ENCODE data around the gene NAA16. TPM values are rescaled to one million over a fixed set of nuclear protein-coding genes. Genes with fewer than 3 reads are reported as not detected.

NAA16 gene
- total RNA-seq, 1 donor from 2014 or later: 6.5 TPM

- intact Hi-C loops (cut with micrococcal nuclease): no loop called here
- peaks cover 22% of the 10 kb centered on the region for H3K4me1 ChIP-seq
Measured at GRCh38 chr13:41384749-41385503, 73.9 kb downstream of the NAA16 start.

GRCh38 chr13:41386211-41386610, 75.1 kb downstream of the NAA16 start:
- DNase-seq: no peak
- H3K36me3 ChIP-seq: no peaks in the 10 kb centered on the region
- no peak overlapping the region for H3K4me3 ChIP-seq
- H3K27me3 ChIP-seq (ENCODE audit: low read depth): no peaks in the 10 kb centered on the region
- H3K9me3 ChIP-seq (replicated peaks): no peaks in the 10 kb centered on the region
- no peak overlapping the region for H3K27ac ChIP-seq (replicated peaks)
- no peak for TF ChIP-seq CTCF (IDR thresholded peaks at IDR 0.05; ENCODE audit: borderline replicate concordance)
- peaks cover 22% of the 10 kb centered on the region for H3K4me1 ChIP-seq
- intact Hi-C loops (cut with micrococcal nuclease): no loop called here

More at GRCh38 chr13:41384749-41385503, 73.9 kb downstream of the NAA16 start:
- no peak for DNase-seq
- Histone ChIP-seq H3K4me3 (no peak overlapping the region), H3K36me3 (no peaks in the 10 kb centered on the region), H3K27me3 (ENCODE audit: low read depth) (no peaks in the 10 kb centered on the region), H3K27ac (replicated peaks) (no peak overlapping the region), H3K9me3 (replicated peaks) (no peaks in the 10 kb centered on the region)
- TF ChIP-seq CTCF (IDR thresholded peaks at IDR 0.05; ENCODE audit: borderline replicate concordance): peak; percentile 57

- Histone ChIP-seq H3K9me3 (replicated peaks) (no peaks in the 10 kb centered on the region), H3K27ac (replicated peaks) (peak overlapping the region; percentile 70), H3K4me1 (peaks cover 22% of the 10 kb centered on the region), H3K27me3 (ENCODE audit: low read depth) (no peaks in the 10 kb centered on the region), H3K36me3 (no peaks in the 10 kb centered on the region), H3K4me3 (no peak overlapping the region)
- no peak for TF ChIP-seq CTCF (IDR thresholded peaks at IDR 0.05; ENCODE audit: borderline replicate concordance)
- DNase-seq: no peak
- intact Hi-C loops (cut with micrococcal nuclease): no loop called here
Measured at GRCh38 chr13:41387576-41387975, 76.5 kb downstream of the NAA16 start.

GRCh38 chr13:41388143-41388881, 77.2 kb downstream of the NAA16 start:
- Histone ChIP-seq H3K9me3 (replicated peaks) (no peaks in the 10 kb centered on the region), H3K27ac (replicated peaks) (peak overlapping the region; percentile 70), H3K4me1 (peaks cover 22% of the 10 kb centered on the region), H3K4me3 (no peak overlapping the region), H3K27me3 (ENCODE audit: low read depth) (no peaks in the 10 kb centered on the region), H3K36me3 (no peaks in the 10 kb centered on the region)
- intact Hi-C loops (cut with micrococcal nuclease): no loop called here
- DNase-seq: no peak
- TF ChIP-seq CTCF (IDR thresholded peaks at IDR 0.05; ENCODE audit: borderline replicate concordance): no peak

DNA sequence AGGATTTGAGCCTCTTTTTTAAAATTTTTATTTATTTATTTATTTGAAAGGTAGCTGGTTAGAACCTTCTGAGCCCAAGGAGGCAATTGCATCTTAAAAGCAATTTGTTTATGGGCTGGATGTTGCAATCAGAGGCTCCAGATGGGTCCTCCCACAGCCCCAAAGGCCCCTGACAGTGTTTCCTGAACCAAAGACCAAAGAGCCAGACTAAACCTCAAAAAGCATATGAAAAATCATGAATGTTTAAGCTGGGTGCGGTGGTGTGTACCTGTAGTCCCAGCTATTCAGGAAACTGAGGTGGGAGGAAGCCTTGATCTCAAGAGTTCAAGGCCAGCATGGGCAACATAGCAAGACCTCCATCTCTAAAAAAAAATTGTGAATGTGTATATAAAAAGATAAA, 78.5 kb downstream of the NAA16 start:
- Histone ChIP-seq H3K4me1 (peaks cover 22% of the 10 kb centered on the region), H3K9me3 (replicated peaks) (no peaks in the 10 kb centered on the region), H3K36me3 (no peaks in the 10 kb centered on the region), H3K4me3 (no peak overlapping the region), H3K27ac (replicated peaks) (peak overlapping the region; percentile 54), H3K27me3 (ENCODE audit: low read depth) (no peaks in the 10 kb centered on the region)
- no peak for TF ChIP-seq CTCF (IDR thresholded peaks at IDR 0.05; ENCODE audit: borderline replicate concordance)
- DNase-seq: no peak
- intact Hi-C loops (cut with micrococcal nuclease): no loop called here
